GM21723 (cell line): ENCODE measurements around the gene APLNR.

Experiments
- ATAC-seq: cut with Tn5 transposase; IDR thresholded peaks from one replicate; pipeline ENCODE4 v1.9.1; 2021; ENCODE audit warnings: mild to moderate bottlenecking, moderate library complexity; ENCODE audit not compliant: unreplicated experiment

APLNR gene

DNA sequence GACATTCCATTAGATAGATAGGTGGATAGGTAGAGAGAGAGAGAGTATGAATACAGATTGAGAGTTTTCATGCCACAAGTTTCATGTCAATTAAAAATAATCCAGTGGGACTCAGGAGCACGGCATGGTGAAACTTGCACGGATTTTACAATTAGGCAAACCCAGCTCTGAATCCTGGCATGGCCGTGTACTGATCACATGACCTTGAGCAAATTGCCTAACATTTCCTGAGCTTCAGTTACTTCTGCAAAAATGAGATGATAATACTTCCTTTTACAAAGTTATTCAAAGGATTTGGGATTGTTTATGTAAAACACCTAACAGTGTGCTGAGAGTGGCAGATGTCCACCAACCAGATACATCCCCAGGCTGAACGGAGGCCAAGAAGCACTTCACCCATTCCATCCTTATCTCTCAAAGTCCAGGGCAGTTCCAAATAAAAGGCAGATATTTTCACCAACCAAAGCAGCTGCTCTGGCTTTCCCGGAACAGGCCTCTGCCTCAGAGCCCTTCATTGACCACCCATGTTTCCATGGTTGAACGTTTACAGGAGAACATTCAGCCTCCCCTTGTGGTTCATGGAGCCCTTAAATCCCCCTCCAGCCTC is 17.9 kb downstream of the APLNR start:
- no peak for ATAC-seq

DNA sequence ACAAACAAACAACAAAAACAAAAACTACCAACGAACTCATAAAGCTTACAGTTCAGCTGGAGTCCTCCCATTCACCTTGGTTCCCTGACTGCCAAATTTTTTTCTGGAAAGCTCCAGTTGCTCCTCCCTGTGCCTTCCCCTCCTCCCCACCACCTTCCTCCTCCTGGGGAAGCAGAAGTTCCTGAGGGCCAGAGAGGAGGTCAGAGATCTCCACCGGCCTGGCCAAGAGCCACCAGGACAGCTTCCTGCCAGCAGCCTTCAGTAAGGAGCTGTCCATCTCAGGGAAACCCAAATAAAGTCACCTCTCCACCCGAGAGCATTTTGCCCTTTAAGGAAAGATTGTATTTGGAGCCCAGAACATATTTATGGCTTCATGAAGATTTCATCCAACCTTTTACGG is 20.0 kb downstream of the APLNR start:
- ATAC-seq, result no peak

DNA sequence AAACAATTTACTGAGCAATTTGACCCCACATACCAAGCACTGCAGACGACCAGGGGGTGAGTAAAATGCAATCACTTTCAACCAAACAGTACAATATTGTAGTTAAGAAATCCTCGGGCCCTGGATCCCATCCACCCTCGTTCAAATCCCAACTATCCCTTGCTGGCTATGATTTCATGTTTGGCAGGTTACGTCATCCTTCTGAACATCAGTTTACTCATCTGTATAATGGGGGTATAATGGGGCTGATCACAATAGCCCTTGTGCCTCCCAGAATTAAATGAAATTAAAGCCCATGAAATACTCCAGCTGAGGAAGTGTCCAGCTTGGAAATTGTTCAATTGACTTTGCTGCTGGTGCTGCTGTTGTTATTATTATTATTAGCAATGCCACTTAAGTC is 20.6 kb downstream of the APLNR start:
- ATAC-seq, result no peak

DNA sequence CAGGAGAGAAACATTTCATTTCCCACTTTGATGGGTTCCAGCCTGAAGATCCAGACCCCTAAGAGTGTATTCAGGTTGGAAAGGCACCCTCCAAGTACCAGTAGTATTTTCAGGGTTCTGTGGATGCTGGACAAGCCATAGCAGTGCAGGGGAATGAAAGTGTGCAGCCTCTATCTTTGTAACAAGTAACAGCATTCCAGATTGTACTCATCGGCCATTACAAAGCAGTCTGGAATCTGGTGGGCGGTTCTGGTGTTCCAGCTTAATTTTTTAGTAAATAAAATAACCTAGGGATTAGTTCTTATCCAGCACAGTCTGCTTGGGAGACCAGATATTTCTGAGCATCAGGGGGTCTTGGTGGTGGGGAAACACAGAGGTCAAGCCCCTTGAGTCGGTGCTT is 22.6 kb downstream of the APLNR start:
- no peak for ATAC-seq

DNA sequence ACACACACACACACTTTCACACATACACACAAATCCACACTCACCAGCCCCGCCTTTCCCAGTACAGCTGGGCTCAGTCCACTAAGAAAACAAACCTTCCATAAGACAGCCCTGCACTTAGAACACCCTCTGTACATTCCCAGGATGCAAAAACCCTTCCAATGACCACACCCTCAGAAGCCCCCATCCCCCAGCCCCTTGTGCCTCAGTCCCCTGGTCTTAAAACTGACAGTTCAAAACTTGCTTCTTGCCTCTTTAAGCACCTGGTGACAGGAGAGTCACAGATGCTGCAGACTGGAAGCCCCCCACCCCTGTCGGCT is 23.0 kb downstream of the APLNR start:
- ATAC-seq, result no peak

DNA sequence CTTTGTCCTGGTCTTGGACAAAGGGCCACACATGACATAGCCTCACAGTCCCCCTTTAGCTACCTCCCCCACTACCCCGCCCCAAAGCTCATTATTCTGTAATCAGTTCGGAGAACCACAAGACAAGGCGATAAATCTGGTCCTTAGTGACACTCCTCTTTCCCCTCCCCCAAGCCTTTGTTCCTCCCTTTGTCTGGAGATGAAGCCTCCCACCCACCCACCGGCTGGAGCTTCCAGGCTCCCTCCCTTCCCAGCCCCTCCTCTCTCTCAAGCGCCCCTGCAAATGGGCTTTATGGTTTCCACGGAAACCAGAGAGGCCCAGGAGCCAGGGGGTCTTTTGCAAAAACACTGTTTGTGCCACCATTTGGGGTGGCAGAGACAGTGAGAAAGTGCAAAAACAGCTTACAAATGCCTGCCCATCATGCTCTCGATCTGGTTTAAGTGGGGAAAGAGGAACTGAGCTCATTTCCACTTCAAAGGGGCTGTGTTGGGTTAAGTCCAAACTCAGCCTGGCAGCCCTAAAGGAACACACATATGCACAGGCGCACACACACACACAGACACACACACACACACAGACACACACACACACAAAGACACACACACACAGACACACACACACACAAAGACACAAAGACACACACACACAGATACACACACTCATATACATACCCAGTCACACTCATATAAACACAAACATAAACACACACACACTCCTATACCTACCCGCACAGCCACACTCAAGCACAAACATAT is 23.5 kb downstream of the APLNR start:
- ATAC-seq, result no peak

DNA sequence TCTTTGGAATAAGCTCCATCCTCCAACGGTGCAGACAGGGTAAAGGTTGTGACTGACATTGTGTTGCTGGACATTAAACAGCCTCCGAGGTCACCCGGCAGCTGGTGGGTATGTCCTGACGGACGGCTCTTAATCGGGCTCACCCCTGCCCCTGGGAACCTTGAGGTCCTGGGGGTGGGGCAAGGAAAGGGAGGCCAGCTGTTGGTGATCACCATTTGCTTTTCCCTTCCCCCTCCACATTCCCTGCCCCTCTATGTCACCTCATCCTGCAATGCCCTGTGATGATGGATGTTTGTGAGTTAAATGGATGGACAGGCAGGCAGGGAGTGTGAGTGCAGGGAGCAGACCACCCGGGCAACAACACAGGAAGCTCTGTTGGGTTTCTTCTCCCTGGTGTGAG is 26.3 kb downstream of the APLNR start:
- no peak for ATAC-seq

DNA sequence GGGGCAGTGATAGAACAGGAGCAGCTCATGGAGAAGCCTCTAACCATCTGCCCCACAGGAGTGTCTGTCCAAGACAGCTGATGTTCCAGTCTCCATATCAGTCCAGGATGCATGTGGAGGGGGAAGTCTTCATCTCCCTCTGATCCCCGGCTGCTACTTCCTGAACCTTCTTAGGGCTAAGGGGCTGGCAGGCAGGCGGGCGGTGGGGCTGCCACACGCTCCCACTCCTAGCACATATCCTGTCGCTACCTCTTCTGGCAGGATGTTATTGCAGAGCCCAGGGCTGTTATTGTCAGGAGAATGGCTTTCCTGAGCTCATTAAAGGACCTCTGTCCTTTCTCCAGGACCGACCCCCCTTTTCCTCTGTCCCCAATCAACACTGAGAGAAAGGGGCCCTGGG is 29.9 kb downstream of the APLNR start:
- ATAC-seq, result no peak

DNA sequence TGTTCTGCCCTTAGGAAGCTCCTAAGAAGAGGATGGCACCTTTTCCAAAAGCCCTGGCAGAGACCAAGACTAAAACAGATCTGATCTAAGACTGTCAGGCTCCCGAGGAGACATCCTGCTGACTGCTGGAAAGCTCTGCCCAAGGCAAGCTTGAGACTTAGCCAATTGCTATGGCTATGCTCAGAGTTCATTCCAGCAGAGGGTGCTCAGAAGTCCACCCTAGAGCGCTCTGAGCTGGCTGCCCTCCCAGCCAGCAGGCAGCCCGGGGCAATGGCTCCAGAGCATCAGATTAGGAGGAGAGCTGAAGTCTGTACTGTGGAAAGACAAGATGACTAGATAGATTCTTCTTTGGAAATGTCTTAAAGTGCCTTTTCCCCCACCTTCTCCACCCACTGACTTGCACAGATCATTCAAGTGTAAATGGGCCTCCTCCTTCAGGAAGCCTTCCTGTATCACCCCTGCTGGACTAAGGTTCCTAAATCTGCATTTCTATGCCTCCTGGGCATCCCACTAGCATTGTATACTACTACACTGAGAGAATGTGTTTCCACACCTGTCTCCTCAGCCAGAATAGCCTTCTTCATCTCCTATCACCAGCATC is 31.9 kb downstream of the APLNR start:
- ATAC-seq, result no peak

DNA sequence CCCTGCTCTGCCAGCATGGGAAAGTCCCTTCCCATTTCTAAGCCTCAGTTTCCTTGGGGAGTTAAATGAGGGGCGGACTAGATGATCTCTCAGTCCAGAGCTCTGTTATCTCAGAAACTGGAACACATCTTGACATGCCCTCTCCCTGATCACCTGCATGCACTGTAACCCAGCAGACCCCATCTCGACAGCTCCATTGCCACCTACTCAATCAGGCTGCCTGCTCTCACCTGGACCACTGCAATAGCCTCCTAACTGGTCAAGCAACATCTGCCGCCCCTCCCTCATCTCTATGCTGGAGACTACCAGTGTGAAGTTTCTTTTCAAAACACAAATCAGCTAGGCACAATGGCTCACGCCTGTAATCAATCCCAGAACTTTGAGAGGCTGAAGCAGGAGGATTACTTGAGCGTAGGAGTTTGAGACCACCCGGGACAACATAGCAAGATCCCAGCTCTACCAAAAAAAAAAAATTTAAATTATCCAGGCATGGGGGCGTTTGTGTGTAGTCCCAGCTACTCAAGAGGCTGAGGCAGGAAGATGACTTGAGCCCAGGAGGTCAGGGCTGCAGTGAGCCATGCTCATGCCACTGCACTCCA is 33.1 kb downstream of the APLNR start:
- ATAC-seq, result no peak

DNA sequence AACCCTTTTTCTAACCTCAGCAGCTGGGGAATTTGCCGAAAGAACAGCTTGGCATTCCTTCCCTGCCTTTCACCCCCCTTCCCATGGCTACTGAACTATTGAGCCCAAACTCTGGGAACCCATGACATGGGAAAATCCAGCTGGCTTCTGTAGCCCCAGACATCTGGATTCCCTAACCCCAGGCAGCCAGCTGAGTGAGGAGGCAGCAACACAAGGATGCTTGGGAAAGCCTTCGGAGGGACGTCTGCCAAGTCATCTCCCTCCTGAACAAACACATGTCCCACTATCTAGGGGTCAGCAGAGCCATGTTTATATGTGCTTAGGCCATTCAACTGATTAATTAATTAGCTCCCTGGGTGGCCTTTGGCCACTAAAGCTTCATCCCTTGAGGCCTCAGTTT is 33.7 kb downstream of the APLNR start:
- no peak for ATAC-seq

DNA sequence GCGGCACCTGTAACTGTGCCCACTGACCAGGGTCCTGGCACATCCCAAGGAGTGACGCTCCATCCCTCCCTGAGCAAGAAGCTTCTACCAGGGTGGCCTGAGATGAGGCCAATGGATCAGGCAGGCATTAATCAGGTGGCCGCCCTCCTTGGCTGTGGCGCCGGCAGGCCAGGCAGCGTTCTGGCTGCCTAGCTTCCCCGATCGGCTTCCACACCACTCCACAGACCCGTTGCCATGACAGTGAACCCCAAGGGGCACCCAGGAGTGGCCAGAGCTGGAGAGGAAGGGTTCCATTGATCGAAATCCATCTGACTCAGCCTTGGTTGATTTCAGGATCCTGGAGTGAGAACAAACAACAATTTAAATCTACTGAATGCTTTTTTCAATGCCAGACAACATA is 34.8 kb downstream of the APLNR start:
- ATAC-seq, result no peak

DNA sequence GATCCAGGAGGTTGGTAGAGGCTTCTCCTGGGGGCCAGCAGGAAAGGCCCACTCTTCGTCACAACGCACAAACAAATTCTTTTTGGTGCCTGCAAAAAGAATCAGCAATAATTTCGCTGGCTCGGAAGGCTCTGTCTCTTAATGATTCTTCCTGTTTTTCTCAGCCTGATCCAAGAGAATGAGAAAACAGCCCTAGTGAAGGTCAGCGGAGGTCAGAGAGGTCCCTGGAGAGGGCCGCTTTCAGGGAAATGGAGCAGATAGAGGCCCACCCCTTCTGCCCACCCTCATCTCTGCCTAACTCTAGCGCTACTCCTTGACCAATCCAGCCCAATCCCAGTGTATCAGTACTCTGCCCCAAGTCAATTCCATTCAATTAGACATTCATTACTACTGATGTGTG is 36.1 kb downstream of the APLNR start:
- no peak for ATAC-seq

DNA sequence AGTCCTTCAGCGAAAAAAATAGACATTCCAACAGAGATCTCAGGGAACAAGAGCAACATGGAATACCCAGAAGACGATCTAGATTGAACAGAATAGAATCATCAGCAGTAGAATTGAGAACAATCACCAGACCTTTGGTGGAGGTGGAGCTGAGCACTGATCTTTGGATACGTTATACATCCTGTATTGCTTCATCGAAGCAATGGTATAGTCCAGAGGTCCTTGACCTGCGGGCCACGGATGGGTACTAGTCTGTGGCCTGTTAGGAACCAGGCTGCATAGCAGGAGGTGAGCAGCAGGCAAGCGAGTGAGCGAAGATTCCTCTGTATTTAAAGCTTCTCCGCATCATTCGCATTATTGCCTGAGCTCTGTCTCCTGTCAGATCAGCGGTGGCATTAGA is 37.7 kb downstream of the APLNR start:
- no peak for ATAC-seq

DNA sequence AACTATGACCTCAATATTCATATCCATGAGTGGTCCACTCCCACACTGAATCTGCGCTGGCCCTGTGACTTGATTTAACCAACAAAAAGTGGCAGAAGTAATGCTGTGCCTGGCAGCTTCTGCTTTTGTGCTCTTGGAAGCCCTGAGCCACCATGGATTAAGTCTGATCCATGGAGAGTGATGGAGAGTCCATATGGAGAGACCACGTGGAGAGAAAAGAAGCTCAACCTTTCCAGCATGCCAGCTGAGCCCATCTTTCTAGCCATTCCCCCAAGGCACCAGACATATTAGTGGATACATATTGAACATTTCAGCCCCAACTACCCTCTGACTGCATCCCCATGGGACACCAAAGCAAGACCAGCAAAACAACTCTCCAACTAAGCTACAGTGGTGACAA is 39.3 kb downstream of the APLNR start:
- ATAC-seq, result no peak

DNA sequence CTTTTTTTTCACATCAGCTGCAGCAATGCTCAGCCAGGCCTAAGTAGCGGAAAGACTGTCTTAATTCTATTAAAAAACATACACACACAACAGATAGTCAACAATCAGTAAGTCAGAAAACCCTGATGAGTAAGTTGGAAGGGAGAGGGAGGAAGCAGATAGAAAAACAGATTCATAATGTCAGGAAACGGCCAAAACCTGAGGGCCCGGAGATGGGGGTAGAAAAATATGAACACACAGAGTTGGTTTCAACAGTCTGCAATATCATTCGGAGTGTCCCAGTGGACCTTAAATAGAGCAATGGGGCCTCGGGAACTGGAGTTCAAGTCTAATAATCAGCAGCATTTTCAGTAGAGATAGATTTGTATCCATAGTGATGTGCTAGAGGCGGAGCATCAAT is 40.5 kb downstream of the APLNR start:
- ATAC-seq, result no peak

DNA sequence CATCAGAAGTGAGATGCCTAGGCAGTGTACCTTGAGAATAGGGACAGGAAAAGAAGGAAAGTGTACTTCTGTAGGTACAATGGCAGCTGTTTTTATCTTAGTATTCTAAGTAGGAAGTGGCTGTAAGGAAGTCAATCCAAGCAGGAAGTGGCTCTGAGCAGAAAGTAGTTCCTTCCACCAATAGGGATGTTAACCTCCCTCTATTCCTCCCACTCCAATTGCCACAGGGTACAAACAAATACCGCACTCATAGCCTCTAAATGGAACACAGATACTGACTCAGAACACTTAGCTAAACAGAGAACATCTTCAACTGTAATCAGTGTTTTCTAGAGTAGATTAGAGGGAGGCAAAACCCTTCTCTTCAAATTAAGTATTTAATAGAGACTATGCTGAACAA is 44.7 kb downstream of the APLNR start:
- no peak for ATAC-seq

DNA sequence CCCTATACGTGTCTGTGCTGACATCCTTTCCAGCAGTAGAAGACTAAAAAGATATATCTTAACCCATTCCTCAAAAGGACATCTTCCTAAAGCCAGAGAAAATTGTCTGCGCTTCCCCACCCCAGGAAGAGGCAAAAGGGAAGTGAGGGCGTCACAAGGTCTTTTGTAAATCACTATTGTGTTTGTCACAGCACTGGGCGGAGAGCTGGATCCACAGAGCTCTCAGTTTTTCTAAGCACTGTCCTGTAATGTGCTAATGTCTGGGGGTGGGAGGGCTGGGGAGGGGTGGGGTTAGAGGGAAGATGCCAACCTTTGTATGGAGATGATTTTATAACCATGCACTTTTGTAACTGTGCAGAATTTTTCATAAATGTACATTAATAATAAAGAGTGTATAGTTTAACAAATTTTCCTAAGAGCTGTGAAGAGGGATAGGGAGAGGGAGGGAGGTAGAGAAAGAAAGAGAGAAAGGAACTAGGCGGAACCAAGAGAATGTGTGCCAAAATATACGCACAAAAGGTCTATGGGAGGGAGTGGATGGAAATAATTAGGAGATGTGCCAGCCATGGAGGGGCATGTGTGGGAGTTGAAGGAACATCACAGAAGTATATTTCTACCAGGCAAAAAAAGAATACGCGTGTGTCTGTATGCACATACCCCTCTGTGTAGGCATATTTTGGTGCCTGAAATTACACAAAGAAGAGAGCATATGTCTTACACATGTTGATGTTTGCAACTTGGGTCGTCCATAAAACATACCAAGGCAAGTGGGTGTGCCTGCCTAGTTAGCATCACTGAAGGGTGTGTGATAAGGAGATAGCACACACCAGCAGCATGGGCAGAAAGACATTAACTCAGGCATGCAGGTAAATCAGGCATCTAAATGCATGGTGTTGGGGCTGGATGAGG is 45.5 kb downstream of the APLNR start:
- ATAC-seq, result no peak

DNA sequence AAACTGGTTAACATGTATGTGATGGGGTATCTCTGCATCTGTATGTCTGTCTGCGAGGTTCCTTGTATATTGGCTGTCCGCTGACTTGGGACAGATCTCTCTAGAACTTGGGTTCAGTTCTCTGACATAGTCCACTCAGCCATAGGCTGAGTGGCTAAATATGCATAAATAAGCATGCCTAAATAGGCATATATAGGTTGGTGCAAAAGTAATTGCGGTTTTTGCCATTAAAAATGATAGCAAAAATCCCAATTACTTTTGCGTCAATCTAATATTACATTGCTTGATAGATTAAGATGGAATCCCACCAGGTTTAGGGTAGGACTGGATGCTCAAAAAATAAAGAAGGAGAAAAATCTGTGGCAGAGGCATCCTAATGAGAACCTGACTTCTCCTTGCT is 46.5 kb downstream of the APLNR start:
- ATAC-seq, result no peak
